NCI-H2196 treated with DMSO at 0.1 percent for 48 hours (cell line): ENCODE data around the gene LRP5.
"Not testable (repeated sequence)": the region's sequence is repeated elsewhere in the genome, so short reads cannot be mapped to it uniquely, and the experiment has no call there.

ENCODE experiments used
- DNase-seq: peaks from one replicate; lab custom pipeline; 2025; ENCODE audit not compliant: unreplicated experiment; lab: John Stamatoyannopoulos, UW

LRP5 gene

GRCh38 chr11:68328374-68329091, 16.1 kb downstream of the LRP5 start:
- DNase-seq: no peak

- DNase-seq: no peak
Observed at GRCh38 chr11:68329536-68329935, 17.1 kb downstream of the LRP5 start.

- DNase-seq: no peak
Observed at GRCh38 chr11:68329978-68330699, 17.7 kb downstream of the LRP5 start.

GRCh38 chr11:68330700-68331337, 18.4 kb downstream of the LRP5 start:
- no peak for DNase-seq

GRCh38 chr11:68331338-68331947, 19.1 kb downstream of the LRP5 start:
- no peak for DNase-seq

- no peak for DNase-seq
Observed at GRCh38 chr11:68332186-68332585, 19.8 kb downstream of the LRP5 start.

- DNase-seq: no peak
Observed at GRCh38 chr11:68333173-68333572, 20.8 kb downstream of the LRP5 start.

- no peak for DNase-seq
Observed at GRCh38 chr11:68334923-68335322, 22.5 kb downstream of the LRP5 start.

- no peak for DNase-seq
Observed at GRCh38 chr11:68335683-68336082, 23.3 kb downstream of the LRP5 start.

GRCh38 chr11:68336716-68337115, 24.3 kb downstream of the LRP5 start:
- no peak for DNase-seq

GRCh38 chr11:68337399-68337835, 25.0 kb downstream of the LRP5 start:
- DNase-seq: no peak

- DNase-seq: no peak
Observed at GRCh38 chr11:68338051-68338780, 25.8 kb downstream of the LRP5 start.

GRCh38 chr11:68340003-68340767, 27.8 kb downstream of the LRP5 start:
- DNase-seq: no peak

GRCh38 chr11:68340784-68341556, 28.6 kb downstream of the LRP5 start:
- DNase-seq: no peak

- DNase-seq: no peak
Observed at GRCh38 chr11:68341557-68342458, 29.4 kb downstream of the LRP5 start.

- DNase-seq: no peak
Observed at GRCh38 chr11:68342459-68343158, 30.2 kb downstream of the LRP5 start.

- no peak for DNase-seq
Observed at GRCh38 chr11:68343761-68344256, 31.4 kb downstream of the LRP5 start.

- not testable (repeated sequence) for DNase-seq
Observed at GRCh38 chr11:68344821-68345220, 32.4 kb downstream of the LRP5 start.
